Breast epithelium (tissue), 3 donors: ENCODE results near the gene VAMP2.

Experiments
- CTCF ChIP-seq, 3 donors: fragments of 450-650 bp; IDR thresholded peaks; one replicate each; pipeline ENCODE4 v1.5.1; 2016 to 2017; ENCODE audit warnings: antibody characterized with exemption in 3 of 3, mild to moderate bottlenecking in 3 of 3, moderate library complexity in 3 of 3
- POLR2A ChIP-seq: fragments of 450-650 bp; IDR thresholded peaks from one replicate; pipeline ENCODE4 v1.6.1; 2016; ENCODE audit warnings: antibody characterized with exemption, mild to moderate bottlenecking, moderate library complexity
- POLR2AphosphoS5 ChIP-seq, 3 donors: sonication (generic); formaldehyde crosslinking; IDR thresholded peaks; one replicate each; pipeline ENCODE4 v1.6.1; 2017; ENCODE audit warnings: antibody characterized with exemption in 3 of 3

GRCh38 chr17:8159459-8160223 is 3.1 kb downstream of the VAMP2 start:
- TF ChIP-seq CTCF (IDR thresholded peaks at IDR 0.05) (no peak), POLR2A (no peak), POLR2AphosphoS5 (IDR thresholded peaks at IDR 0.05) (no peak)
